ENCODE data around the gene PNP.
"Not testable (repeated sequence)": the region's sequence is repeated elsewhere in the genome, so short reads cannot be mapped to it uniquely, and the experiment has no call there.

Gene PNP

DNA sequence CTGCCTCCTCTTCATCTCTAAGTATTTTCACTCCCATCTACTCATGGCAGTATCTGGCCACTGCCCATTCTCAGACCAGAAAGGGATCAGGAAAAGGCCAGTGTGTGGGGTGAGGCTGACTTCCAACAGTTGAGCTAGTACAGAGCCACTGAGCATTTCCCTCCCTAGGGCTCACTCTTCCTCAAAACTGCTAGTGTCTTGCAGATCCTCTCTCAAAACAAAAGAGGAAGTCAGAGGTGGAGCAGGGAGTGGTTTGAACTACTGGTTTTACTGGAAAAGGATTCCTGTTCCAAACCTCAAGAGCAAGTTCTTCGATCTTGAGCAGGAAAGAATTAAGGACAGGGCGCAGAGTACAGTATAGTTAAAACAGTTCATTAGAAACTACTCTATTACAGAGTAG, 24.4 kb downstream of the PNP start:
- DNase-seq: no peak

DNA sequence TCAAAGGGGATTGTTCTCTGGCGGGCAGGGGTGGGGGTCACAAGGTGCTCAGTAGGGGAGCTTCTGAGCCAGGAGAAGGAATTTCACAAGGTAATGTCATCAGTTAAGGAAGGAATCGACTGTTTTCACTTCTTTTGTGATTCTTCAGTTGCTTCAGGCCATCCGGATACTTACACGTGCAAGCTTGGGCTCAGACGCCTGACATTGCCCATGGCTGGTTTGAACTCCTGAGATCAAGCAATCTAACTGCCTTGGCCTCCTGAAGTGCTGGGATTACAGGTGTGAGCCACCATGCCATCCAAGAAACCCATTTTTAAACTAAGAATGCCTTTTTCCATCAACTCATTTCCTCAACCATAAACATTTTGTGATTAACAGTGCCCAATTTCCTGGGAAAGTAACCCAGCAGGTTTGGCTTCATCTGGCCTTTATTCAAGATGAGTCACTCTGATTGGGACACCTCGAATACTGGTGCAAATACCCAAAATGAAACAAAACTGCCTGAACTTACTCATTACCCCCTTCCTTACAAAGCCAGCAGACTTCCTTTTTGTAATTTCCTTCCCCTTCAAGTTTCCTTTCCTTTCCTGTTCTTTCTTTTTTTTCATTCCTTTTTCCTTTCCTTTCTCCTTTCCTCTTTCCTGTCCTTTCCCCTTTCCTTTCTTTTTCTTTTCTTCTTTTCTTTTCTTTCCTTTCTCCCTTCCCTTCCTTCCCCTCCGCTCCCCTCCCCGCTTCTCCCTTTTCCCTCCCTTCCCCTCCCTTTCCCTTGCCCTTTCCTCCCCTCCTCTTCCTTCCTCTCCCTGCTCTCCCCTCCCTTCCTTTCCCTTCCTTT, 25.9 kb downstream of the PNP start:
- DNase-seq: no peak

DNA sequence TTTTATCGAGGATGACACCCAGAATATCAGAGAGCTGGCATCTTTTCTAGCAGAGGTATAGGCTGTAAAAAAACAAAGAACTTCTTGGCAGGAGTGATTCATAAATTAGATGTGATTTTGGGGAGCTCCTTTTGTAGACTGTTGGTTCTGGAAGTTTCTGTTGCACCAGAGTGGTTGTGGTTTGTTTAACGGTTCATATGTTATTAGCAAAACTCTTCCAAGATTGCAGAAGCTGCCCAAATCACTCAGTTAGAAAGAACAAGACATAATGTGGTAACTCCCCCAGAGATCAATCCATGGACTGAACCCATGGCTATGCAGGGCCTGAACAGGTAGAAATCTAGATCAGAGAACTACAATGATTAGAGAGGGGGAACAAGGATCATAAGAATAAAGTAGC, 29.4 kb downstream of the PNP start:
- DNase-seq: no peak

DNA sequence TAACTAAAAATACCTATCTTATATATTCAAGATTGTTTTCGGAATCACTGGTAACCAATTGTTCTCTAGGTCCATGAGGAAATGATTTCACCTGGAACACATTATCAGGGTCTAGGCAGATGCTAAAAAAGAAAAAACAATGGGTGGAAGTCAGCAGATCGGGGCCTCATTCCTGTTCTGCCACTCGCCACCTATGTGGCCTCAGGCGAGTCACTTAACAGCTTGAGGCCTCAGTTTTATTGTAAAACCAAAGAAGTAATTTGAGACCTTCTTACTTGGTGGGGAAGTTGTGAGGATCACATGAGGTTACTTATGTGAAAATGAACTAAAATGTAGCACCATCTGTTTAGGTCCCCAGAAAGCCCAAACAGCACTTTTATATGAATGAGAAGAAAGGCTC, 29.9 kb downstream of the PNP start:
- DNase-seq: no peak

DNA sequence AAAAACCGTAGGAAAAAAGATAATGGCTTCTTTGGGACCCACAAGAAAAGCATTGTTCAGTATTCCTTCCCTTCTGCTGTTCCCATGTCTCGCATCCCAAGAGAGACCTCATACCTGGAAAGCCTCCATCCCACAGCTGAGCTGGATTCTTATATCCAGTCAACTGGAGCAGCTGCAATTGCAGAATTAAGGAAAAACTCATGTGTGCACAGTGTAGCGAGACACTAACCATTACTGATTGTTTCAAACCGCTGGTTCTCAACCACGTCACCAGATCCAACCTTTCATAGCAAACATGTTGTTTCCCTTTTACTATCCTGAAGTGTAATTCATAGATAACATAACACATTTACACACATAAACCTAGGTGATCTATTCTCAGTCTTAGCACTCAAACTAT, 30.7 kb downstream of the PNP start:
- no peak for DNase-seq

DNA sequence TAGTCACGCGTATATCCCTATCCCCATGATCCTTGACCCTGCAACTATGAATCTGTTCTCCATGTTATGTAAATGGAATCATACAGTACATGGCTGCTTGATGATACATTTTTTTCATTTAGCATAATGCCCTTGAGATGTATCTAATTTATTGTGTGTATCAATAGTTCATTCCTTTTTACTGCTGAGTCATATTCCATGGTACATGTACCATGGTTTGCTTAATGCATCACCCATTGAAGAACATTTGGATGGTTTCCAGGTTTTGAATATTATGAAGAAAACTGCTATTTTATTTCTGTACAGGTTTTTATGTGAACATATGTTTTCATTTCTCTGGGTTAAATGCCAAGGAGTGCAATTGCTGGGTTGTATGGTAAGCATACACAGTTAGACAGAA, 32.1 kb downstream of the PNP start:
- no peak for DNase-seq

DNA sequence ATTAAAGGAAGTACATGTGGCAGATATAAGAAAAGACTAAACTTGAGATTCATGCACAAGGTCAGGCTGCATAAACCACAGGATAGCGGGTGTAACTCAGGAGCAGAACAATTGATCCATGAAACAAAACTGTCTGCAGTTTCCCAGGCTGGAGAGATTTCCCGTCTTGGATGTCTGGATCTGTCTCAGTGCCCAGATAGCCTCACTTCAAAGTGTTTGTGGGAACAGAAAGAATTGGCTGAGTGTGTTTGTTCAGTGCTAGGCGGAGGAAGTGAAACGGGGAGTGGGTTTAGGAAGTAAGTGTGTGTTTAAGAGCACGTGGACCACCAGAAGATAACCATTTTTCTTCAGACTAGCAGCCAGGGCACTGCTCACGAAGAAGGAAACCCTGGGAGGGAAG, 34.7 kb downstream of the PNP start:
- no peak for DNase-seq

DNA sequence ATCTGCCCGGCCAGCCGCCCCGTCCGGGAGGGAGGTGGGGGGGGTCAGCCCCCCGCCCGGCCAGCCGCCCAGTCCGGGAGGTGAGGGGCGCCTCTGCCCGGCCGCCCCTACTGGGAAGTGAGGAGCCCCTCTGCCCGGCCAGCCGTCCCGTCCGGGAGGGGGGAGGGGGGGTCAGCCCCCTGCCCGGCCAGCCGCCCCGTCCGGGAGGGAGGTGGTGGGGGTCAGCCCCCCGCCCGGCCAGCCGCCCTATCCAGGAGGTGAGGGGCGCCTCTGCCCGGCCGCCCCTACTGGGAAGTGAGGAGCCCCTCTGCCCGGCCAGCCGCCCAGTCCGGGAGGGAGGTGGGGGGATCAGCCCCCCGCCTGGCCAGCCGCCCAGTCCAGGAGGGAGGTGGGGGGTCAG, 37.1 kb downstream of the PNP start:
- DNase-seq: not testable (repeated sequence)

DNA sequence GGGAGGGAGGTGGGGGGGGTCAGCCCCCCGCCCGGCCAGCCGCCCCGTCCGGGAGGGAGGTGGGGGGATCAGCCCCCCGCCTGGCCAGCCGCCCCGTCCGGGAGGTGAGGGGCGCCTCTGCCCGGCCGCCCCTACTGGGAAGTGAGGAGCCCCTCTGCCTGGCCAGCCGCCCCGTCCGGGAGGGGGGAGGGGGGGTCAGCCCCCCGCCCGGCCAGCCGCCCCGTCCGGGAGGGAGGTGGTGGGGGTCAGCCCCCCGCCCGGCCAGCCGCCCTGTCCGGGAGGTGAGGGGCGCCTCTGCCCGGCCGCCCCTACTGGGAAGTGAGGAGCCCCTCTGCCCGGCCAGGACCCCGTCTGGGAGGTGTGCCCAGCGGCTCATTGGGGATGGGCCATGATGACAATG, 37.5 kb downstream of the PNP start:
- not testable (repeated sequence) for DNase-seq

DNA sequence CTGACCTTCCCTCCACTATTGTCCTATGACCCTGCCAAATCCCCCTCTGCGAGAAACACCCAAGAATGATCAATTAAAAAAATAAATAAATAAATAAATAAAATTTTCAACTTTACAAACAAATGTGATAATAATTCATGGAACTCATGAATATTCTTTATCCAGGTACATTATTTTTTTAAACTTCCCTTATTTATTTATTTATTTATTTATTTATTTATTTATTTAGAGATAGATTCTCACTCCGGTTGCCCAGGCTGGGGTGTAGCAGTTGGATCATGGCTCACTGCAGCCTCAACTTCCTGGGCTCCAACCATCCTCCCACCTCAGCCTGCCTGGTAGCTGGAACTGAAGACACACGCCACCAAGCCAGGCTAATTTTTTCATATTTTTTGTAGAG, 38.3 kb downstream of the PNP start:
- DNase-seq: not testable (repeated sequence)

DNA sequence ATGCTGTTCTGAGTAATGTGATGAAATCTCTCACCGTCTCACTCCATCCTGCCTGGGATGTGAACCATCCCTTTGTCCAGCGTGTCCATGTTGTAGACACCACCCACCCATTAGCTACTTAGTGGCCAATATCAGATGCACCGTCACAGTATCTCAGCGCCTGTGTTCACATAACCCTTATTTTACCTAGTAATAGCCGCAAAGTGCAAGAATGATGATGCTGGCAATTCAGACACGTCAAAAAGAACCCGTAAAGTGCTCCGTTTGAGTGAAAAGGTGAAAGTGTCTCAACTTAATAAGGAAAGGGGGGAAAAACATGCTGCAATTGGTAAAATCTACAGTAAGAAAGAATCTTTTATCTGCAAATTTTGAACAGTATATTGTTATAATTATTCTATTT, 39.2 kb downstream of the PNP start:
- DNase-seq: no peak

DNA sequence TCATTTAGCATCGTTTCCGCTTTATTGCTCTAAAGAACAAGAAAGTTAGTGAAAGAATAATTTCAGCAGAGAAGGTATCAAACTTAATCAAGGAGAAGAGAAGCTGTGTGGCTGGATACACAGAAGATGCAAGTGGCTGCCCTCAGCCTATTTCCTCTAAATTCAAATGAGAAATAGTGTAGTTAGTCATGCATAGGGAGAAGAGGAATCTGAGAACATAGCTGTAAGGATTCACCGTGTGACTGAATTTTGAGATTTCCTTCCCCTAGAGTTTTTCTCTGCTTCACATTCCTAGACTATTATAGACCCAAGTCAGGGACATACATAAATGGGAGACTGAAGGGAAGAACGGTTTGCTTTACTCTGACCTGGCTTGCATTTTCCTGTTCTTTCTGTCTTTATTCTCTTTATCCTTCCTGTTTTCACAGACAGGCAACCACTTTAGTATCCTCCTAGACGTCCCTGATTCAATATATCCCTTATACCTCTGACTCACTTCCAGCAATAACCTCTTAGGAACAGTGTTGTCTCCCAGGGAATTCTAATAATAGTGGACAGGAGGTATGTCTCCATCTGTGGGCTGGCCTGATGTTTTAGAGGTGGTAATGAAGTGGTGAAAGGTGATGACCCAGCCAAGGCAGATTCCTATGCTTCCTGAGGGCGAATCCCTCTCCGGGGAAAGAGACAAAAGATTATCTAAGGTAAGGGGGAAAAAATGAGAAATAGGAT, 43.1 kb downstream of the PNP start:
- no peak for DNase-seq

DNA sequence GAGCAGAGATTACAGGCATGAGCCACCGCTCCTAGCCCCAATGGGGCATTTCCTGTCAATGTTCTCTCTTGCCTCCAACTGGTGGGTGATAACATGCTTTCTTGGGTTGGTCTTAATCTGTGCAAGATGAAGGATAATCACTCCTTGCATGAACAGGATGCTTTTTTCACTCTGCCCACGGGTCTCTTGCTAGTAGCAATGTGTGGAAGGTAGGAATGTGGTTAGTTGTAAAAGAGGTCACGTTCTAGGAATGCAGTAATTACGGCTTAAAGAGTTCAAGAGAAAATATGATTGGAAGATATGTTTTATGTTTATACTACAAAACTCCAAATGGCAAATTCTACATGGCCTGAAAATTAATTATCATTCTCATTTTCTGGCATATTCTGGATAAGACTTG, 46.6 kb downstream of the PNP start:
- DNase-seq: no peak

DNA sequence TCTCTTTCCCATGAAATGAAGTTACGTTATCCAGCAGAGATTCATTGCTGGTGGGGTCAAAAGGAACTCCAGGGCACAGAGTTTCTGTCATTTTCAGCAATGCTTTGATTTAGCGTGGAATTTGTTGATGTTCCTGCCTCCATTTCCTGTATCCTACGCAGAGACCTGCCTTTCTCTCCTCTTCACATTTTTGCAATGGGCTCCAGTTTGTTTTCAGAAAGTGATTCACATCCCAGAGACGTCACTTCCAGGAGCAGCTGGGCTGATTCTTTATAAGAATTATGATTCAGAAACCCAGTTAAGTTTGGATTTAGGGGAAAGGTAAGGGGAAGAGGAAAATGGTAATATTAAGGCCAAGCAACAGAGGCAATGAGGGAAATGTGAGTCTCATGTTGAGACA, 47.7 kb downstream of the PNP start:
- DNase-seq: no peak

DNA sequence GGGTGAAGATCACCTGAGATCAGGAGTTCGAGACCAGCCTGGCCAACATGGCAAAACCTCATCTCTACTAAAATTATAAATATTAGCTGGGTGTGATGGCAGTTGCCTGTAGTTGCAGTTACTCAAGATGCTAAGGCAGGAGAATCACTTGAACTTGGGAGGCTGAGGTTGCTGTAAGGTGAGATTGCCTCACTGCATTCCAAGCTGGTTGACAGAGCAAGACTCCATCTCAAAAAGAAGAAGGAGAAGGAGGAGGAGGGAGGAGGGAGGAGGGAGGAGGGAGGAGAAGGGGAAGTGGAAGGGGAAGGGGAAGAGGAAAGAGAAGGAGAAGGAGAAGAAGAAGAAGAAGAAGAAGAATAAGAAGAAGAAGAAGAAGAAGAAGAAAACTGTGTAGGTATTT, 53.1 kb downstream of the PNP start:
- DNase-seq: no peak

DNA sequence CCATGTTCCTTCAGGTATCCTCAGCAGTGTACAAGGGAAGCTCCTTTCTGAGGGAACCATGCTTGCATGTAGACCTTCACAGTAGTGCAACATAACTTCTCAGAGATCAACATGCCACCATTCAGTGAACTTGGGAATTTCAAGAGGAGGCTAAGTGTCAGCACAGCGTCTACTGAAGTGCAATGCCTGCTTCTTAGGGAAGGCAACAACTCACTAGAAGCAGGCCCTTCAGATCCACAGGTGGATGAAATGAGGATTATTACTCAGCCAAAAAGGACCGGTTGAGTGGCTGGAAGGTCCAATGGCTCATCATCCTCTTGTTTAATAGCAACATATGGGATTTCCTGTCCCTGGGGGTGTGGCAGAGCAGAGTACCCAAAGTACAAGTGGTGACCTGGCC, 54.8 kb downstream of the PNP start:
- DNase-seq: no peak
